GM18861 (cell line): ENCODE data around the gene PPFIBP2.

ENCODE experiments used
- ATAC-seq: cut with Tn5 transposase; IDR thresholded peaks from one replicate; pipeline ENCODE4 v1.9.1; 2021; ENCODE audit not compliant: unreplicated experiment

Gene PPFIBP2

DNA sequence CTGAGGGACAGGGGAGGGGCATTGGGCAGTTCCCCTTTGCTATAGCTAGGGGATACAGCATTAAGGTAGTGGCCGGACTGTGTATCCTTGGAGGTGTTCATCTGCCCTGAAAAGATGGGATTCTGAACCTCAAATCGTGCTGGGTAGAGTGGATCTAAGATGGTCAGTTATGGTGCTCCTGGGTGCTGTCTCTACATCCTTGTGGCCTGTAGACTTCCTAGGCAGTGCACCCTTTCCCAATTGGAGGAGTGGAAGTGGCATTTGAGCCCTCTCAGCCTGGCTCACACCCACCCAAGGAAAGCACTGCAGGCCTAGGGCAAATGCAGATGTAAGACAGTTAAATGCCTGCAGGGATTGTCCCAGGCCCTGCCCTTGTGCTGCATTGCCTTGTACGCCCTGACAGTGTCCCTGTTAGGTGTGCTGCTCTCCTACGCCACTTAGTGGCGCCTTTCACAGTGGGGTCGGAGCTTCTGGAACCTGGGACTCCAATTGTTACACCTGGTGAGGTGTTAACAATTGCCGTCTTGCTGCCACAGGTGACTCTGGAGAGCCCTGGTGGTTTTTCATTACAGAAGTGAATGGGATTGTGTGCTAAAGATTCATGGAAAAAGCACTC is 35.0 kb downstream of the PPFIBP2 start:
- peak; percentile 95 for ATAC-seq

DNA sequence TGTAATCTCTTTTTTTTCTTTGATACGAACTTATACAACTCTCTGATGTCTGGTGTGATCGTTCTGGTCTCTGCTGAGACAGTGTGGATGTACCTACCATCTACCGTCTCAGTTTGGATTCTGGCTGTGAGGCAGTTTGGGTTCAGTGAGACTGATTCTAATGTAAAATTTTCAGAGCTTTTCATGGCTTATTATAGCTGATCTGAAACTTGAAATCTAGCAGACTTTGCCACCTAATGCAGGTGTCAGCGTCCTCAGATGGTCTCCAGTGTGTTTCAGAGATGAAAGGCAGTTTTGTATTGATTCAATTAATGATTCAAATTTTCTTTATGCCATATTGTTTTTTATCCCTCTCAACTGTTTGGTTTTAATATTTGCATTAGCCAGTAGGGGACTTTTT is 35.9 kb downstream of the PPFIBP2 start:
- no peak for ATAC-seq

DNA sequence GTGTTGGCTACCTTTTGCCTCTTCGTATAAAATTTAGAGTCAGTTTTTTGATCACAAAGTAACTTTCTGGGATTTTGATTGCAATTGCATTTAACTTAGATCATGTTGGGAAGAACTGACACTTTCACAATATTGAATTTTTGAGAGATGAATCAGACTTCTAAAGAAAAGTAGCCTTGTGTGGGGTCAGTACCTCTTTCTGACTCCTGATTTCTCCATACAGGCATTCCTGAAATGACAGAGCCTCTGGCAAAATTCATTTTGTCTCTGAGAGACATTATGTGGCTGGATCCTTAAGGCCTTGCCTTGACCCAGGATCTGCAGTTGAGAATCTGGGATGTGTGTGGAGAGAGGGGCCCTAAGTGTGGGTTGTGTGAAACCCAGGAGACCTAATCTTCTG is 37.8 kb downstream of the PPFIBP2 start:
- no peak for ATAC-seq

DNA sequence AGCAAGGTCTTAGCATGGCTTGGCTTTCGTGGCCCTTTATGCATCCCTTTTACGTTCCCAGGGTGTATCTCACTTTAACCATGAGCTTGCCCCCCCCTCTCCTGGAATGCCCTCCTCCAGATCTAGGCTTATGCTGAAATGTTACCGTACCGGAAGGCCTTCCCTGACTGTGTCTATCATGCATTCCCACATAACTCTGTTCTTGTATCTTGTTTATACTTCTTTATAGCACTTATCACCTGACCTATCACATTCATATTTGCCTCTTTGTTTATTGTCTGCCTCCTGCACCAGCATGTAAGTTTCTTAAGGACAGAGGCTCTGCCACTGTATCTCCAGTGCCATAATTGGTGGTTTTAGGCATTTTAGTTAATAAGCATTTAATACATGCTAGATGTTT is 38.9 kb downstream of the PPFIBP2 start:
- no peak for ATAC-seq

DNA sequence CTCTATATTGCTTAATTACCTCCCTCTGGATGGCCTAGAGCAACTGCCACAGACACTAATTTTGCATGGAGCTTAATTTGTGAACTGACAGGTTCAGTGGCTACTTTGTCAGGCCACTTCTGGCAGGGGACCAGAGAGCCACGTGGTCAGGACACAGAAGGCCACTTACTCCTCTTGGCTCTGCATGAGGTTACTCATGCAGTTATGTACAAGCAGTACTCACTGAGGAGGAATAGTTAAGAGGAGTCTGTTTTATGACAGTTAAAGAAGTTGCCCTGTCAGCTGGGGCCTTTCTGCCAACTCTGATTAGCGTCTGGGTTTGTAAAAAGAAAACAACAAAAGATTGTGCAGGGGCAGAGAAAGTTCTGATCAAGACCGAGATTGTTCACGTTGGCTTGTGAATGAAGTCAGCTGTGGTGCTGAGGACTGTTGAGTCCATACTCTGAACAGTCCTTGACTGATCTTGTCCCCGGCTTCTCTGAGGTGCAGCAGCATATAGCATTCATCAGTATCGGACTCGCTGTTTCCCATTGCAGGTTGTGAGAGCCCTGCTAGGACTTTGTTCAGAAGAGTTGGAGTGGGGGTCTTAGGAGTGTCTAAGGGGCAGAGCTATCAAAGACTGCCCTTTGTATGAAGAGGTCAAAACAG is 41.4 kb downstream of the PPFIBP2 start:
- ATAC-seq: no peak

DNA sequence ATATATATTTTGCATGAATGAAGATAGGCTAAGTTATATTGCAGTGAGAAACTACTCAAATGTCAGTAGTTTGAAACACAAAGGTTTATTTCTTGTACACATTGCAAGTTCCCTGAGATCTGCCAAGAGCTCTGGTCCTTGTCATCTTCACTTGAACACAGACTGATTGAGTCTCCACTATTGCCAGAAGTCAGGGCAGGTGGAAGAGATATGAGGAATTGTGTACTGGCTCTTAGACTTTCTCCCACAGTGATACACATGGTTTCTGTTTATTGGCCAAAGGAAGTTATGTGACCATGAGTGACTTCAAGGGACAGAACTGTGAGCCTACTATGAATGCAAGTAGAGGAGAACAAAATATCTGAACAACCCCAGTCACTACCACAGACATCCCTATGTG is 44.2 kb downstream of the PPFIBP2 start:
- no peak for ATAC-seq

DNA sequence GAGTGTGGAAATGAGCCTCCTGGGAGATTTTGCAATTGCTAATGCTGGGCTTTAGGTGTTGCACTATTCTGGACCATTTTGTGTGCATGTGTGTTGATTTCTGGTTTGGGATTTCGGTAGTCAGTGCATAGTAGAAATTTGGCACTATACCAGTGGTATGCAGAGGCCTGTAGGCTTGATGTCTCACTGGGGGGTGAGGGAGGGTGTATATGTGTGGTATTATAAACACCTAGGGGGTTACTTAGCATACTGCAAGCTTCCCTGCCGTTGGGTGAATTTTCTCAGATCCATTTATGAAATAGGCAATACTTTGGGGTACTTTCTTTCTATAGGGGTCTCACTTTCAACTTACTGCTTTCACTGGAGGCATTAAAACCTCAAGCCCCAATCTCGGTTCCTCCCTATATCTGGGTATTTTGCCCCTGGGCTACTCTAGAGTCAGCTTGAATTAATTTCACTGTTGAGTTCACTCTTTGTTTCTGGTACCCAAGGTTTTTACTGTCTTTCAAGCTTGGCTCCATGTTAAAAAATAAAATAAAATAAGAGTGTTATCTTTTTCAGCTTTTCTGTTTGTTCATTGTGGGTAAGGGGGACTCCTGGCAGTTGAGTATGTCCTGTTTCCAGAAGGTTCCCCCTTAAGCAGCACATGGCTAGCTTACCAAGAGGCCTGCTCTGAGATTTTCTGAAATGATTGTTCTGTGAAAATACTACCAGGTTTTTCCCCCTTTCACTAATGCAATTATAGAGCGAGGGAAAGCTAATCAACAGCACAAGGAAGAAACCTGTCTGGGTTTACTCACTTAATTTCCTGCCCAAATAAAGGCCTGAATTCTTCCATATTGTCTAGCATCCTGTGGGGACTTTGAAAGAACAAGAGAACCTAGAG is 45.8 kb downstream of the PPFIBP2 start:
- ATAC-seq: peak; percentile 52

DNA sequence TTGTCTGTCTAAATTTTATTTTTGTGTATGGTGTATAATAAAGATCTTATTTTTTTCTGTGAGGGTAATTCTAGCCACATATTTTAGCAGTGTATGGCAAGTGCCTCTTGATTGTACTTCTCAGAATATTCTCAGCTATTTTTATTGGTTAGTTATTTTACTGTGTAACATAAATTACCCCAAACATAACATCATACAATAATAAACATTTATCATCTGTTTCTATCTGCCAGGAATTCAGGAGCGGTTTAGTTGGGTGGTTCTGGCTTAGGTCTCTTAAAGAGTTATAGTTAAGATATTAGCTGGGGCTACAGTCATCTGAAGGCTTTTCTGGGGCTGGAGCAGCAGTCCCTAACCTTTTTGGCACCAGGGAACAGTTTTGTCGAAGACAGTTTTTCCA is 47.8 kb downstream of the PPFIBP2 start:
- no peak for ATAC-seq

DNA sequence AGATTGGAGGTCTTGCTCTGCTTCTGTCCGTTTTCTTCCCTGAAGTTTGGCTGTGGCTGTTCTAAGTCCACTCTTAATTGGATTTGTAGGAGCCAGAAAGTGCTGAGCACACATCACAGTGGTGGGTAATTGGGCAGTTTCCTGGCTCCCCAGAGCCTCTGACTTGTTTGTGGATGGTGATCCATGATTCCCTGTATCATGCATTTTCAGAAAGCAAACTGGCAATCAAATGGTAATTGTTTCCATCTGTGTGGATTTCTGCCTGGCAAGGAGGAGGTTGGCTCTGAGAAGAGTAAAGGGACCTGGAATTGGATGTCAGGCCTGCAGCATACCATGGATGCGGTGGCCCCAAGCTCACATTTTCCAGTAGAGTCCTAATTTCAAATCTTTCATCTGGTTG is 49.5 kb downstream of the PPFIBP2 start:
- no peak for ATAC-seq

DNA sequence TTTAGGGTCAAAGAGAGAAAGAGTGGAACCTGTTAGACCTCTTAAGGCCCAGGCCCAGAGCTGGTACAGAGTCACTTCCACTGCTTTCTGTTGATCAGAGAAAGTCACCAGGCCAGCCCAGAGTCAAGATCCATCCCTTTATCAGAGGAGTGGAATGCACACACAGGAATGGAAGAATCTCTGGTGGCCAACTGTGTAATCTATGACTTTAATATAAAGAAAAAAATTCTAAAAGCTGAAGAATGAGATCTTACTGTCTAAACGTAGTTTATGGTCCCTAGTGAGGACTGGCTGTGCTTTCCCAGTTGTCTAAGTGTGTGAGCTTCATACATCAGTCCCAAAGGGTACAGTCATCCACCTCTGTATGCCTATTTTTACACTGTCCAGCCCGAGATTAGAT is 51.0 kb downstream of the PPFIBP2 start:
- no peak for ATAC-seq

DNA sequence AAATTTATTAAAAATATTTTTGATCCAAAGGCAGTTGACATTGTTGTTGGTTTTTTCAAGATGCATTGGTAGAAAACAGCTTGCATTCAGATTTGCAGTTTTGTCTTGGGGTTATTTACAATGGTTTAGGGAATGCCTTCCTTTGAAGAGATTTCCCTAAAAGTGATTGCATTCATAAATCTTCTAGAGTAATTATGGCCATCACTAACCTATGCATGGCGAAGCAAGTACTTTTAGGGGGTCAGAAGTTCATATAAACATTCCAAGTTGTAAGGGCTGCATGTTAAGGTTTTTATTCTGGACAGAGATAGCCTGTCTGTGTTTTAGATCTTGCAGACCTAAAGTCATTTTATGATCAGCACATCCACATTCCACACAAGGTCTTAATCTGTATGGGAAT is 53.5 kb downstream of the PPFIBP2 start:
- ATAC-seq: no peak

DNA sequence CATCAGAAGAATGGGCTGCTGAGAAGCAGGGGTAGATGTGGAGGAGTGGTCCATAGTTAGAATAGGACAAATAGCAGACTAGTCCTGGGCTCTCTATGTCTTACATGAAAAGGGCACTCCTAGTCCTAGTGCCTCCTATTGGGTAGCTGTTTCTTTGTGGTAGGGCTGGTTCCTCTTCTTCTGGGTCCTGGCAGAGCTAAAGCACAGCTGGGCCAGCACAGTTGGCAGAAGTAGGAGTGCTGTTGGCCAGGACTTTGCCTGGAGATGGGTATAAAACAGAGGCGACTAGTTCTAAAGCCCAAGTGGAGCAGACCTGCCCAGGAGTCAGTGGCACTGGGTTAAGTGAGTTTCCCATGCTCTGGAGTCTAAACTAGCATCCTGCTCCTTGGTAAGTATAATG is 55.2 kb downstream of the PPFIBP2 start:
- no peak for ATAC-seq

DNA sequence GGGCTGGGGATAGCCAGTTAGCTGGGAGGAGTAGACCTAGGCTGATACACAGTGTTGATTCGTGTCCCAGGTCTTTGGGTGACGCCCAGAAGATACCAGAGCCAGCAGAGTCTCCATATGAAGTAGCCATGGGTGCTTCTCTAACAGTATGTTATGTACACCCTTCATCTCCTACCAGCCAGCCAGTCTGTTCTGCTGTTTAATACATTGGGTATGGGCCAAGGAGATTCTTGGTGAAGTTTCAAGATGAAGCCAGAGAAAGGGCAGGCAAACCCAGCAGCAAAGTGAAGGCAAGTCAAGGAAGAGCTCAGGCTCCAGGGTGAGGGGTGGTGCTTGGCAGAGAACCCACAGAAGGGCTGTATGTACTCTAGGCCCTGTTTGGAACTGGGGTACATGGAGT is 56.4 kb downstream of the PPFIBP2 start:
- ATAC-seq: no peak

DNA sequence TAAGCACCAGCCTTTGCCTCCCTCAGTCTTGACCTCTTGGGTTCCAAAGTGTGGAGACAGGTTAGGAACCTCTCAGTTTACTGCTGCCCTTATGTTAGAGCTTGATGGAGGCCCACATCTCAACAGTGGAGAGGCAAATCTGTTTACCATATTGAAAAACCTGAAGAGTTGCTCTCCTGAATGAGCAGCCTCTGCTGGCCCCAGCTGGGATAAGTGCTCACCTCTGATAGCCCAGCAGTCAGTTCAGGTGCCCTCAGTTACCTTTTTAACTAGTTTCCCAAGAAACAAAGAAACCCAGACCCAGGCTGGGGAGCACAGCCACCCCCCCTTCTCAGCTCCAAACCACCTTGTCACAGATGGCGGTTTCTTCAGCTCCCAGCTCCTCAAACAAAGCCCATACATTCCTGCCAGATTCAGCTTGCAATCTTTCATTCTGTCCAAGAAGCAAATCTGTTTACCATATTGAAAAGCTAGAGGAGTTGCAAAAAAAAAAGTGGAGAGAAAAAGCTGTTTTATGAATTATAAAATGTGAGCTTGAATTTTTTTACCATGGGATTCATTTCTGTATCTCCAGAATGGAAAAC is 57.2 kb downstream of the PPFIBP2 start:
- no peak for ATAC-seq

DNA sequence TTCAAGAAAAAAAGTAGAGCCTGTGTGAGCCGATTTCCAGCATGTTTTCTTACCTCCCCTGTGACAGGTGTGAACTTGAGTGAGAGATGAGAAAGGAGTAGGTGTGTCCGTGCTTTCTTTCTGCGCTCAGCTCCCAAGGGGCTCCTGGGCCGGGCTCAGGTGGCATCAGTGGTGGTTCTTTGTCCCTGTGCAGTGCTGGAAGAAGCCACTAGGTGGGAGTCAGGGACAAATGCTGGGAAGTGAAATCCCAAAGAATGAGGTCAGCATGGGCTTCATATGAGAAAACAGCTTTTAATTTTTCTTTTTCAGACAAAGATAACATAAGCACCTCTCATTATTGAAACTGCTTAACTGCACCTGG is 57.8 kb downstream of the PPFIBP2 start:
- ATAC-seq: no peak

DNA sequence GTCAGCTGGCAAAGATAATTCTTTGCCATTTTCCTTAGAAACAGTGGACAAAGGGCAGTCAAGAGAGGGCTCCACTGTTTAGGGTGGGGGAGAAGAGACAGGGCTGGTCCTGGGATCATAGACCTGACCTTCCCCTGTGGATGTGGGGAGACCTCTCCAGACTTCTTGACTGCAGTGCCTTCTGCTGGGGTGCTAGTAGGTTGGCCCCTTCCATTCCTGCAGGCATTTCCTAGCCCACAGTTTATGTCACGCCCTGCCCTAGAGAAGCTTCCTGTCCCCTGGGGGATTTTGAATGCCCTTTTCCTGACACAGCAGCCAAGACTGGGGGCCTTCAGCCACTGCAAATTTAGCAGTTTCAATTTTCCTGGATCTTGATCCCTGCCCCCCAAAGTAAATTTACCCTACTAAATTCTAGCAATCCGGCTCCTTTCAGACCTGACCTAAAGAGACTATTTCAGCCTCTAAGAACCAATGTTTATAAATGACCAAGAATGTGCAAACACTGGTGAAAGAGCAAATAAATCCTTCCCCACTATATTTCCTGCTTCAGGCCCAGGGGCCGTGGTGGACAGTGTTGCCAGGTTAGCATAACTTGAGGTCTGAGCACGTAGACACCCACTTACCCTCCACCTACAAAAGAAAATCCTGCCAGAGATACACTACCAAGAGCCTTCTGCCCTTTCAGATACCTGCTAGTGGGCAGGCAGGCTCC is 58.4 kb downstream of the PPFIBP2 start:
- ATAC-seq: no peak

DNA sequence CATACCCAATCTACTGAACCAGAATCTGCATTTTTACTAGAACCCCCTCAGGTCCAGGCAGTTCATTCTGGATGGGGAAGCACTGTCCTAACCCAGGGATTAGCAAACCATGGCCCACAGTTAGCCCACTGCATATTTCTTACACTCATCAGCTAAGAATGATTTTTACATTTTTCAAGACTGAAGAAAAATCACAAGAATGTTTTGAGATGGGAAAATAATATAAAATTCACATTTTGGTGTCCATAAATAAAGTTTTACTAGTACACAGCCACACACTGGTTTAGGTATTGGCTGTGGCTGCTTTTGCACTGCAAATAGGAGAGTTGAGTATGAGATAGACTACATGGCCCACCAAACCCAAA is 59.4 kb downstream of the PPFIBP2 start:
- no peak for ATAC-seq

DNA sequence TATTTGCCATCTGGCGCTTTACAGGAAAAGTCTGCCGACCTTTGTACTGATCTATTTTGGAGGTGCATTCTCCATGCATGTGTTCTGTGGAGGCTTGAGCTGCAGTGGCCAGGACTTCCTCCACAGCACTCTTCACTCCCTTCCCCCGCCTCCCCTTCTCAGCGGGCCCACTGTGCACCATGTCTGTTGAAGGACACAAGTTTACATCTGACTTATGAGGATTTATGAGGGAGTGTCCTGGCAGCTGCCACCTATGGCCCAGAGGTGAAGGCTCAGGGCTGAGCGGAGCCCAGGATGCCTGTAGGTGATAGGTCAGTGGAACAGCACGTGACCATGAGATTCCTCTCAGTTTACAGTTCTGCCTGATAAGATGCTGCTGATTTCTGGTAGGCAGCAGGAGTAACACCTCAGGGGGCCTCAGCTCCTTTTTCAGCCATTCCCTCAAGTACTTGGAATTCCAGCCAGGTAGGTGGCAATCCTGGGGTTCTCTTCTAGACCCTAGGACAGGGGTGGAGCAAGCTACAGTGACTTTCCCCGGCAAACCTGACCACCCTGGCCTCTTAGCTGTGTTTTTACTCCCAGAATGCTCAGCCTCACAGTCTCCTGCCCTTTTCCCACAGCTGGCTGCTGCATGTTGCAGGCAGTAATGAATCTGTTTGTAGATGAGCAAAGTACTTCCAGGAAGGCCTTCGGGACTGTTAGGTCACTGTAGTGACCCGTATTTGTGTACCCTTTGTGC is 59.9 kb downstream of the PPFIBP2 start:
- ATAC-seq: no peak

DNA sequence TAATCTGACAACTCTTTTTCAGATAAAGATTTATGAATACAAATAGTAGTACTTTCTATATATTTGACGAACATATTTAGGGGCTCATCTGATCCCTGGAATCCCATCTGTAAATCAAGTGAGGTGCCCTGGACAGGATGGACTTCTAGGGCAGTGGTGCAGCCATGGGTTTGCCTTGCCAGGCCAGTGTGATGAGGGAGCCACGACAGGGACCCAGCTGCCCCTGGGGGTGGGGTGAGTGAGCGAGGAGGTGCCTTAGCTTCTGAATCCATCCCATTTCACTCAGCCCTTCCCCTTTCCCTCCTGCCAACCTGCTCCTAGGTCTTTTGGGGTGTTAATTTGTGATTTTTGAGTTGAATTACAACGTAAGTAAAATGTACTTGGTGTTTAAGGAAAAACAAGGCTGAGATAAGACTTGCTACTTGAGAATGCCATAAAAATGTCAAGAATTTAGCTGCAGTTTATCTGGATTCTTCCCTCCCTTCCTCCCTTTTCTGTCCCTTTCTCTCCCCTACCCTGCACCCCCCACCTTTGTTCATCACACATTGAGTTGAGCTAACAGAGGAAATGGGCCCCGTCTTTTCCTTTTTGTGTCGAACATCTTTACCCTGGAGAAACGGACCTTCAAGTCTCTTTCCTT is 60.8 kb downstream of the PPFIBP2 start:
- ATAC-seq: no peak
